Naive thymus-derived CD4-positive, alpha-beta T cell (primary cell): ENCODE data around the gene TMEM87A. TPM values are rescaled to one million over a fixed set of nuclear protein-coding genes. Genes with fewer than 3 reads are reported as not detected.

Experiments used
- ATAC-seq: fragments of 150-1000 bp; cut with Tn5 transposase; 2 replicates; pipeline ENCODE4 v1.10.0; 2021; ENCODE audit warnings: mild to moderate bottlenecking, moderate library complexity
- CTCF ChIA-PET: fragments of 350-600 bp; sonication (Branson Sonifier 250); formaldehyde crosslinking; loops from one replicate; lab custom pipeline; 2021; ENCODE audit warnings: antibody characterized with exemption; lab: Charles Lee
- POLR2A ChIA-PET: fragments of 350-600 bp; sonication (Branson Sonifier 250); formaldehyde crosslinking; loops from one replicate; lab custom pipeline; 2021; ENCODE audit warnings: antibody characterized with exemption, inconsistent platforms; lab: Charles Lee
- DNase-seq, 9 donors: peaks; one replicate each; pipeline versions ENCODE4 v3.0.0 to v3.0.0-alpha.2; 2020 to 2022; ENCODE audit warnings: mixed read lengths in 1 of 9
- H3K27ac ChIP-seq: one replicate; pipeline ENCODE4 v1.7.0; 2013; ENCODE audit warnings: mild to moderate bottlenecking, low read depth, low read length, moderate library complexity
- H3K27me3 ChIP-seq, 2 donors: one replicate each; pipeline ENCODE4 v1.7.0; 2013; ENCODE audit warnings: low read length in 2 of 2, mild to moderate bottlenecking in 2 of 2, moderate library complexity in 2 of 2; ENCODE audit not compliant: control insufficient read depth in 2 of 2, insufficient read depth in 2 of 2
- H3K36me3 ChIP-seq, 3 experiments: 1 replicate in 2 of 3; 2 replicates in 1 of 3; pipeline ENCODE4 v1.7.0; 2013; ENCODE audit warnings: low read length in 3 of 3, mild to moderate bottlenecking in 3 of 3, moderate library complexity in 1 of 3; ENCODE audit not compliant: insufficient read depth in 3 of 3, control insufficient read depth in 2 of 3
- H3K4me1 ChIP-seq, 2 donors: one replicate each; pipeline ENCODE4 v1.7.0; 2013; ENCODE audit warnings: low read length in 2 of 2, mild to moderate bottlenecking in 2 of 2, moderate library complexity in 1 of 2; ENCODE audit not compliant: control insufficient read depth in 2 of 2, insufficient read depth in 2 of 2
- H3K4me3 ChIP-seq: 2 replicates; pipeline ENCODE4 v1.7.0; 2013; ENCODE audit warnings: mild to moderate bottlenecking, low read length
- H3K9me3 ChIP-seq, 3 experiments: 1 replicate in 2 of 3; 2 replicates in 1 of 3; pipeline ENCODE4 v1.7.0; 2013; ENCODE audit warnings: low read length in 3 of 3; ENCODE audit not compliant: control insufficient read depth in 2 of 3
- H3K27ac Mint-ChIP-seq, 9 donors: one replicate each; pipeline ENCODE4 v1.8.0; 2020 to 2022; ENCODE audit warnings: mixed read lengths in 9 of 9, mild to moderate bottlenecking in 8 of 9, moderate library complexity in 5 of 9, inconsistent platforms in 2 of 9
- H3K27me3 Mint-ChIP-seq, 5 donors: one replicate each; pipeline ENCODE4 v1.8.0; 2021 to 2022; ENCODE audit warnings: mixed read lengths in 5 of 5, mild to moderate bottlenecking in 1 of 5
- H3K36me3 Mint-ChIP-seq, 5 donors: one replicate each; pipeline ENCODE4 v1.8.0; 2020 to 2022; ENCODE audit warnings: mixed read lengths in 5 of 5, mild to moderate bottlenecking in 3 of 5, inconsistent platforms in 1 of 5
- H3K4me1 Mint-ChIP-seq, 7 donors: one replicate each; pipeline ENCODE4 v1.8.0; 2020 to 2022; ENCODE audit warnings: mixed read lengths in 7 of 7, mild to moderate bottlenecking in 3 of 7, inconsistent platforms in 1 of 7
- H3K4me3 Mint-ChIP-seq, 10 donors: one replicate each; pipeline ENCODE4 v1.8.0; 2020 to 2022; ENCODE audit warnings: mild to moderate bottlenecking in 10 of 10, mixed read lengths in 10 of 10, moderate library complexity in 6 of 10, inconsistent platforms in 2 of 10
- H3K9me3 Mint-ChIP-seq, 11 donors: one replicate each; pipeline ENCODE4 v1.8.0; 2020 to 2022; ENCODE audit warnings: mixed read lengths in 11 of 11, mild to moderate bottlenecking in 4 of 11, inconsistent platforms in 1 of 11, moderate library complexity in 1 of 11
- intact Hi-C, 2 donors: fragments of 100-400 bp; cut with micrococcal nuclease; formaldehyde crosslinking; loops; one replicate each; pipeline ENCODE4 v1.15.1; 2023
- polyA plus RNA-seq, 2 donors: library from polyadenylated mRNA; unstranded; fragments of 300-500 nt; fragmentation: Illumina TruSeq; gene quantifications; one replicate each; pipeline ENCODE4 v1.2.3, GENCODE V29; 2021
- total RNA-seq, 6 experiments: library from RNA in 5 of 6; stranded (reverse) in 5 of 6; gene quantifications; 1 replicate in 5 of 6; 2 replicates in 1 of 6; pipeline ENCODE4 v1.2.3 and lab custom pipeline; 2021 to 2026

The TMEM87A gene
- total and polyA plus RNA-seq, 7 experiments from 2014 or later, result 41.8 to 61.8 (median 54.3) TPM

DNA sequence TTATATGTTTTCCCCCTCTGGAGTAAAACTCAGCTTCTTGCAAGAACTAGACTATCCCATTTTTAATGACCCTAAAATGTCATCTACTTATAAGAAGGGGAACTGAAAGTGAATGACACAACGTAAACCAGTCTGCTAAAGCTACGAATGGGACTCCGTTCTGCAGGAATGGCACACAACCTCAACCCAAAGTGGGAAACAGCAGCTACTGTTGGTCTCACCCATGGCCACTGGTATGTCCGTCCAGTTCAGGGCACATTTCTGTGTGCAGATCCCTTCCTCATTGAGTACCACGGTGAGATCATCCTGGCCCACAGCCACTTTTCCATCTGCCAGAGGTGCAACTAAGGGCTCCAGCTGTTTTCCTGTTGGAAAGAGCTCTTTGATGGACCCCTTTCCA lies 88.9 kb downstream of the TMEM87A start:
- ChIA-PET POLR2A (interaction anchor here (0.5 to 1.0 kb wide), 2 partner anchors 23 to 74 kb away, joined by 3 to 4 read pairs; no protein-coding TSS in a partner anchor), CTCF (no interaction called here)
- H3K4me1 ChIP-seq, result no peaks in the 10 kb centered on the region
- Mint-ChIP-seq H3K27ac (no peak overlapping the region), H3K9me3 (no peaks in the 10 kb centered on the region), H3K4me3 (no peak overlapping the region), H3K4me1 (peaks cover 0 to 2% (median 0%) of the 10 kb centered on the region in 7 donors), H3K36me3 (peaks cover 20 to 75% (median 41%) of the 10 kb centered on the region in 5 donors), H3K27me3 (no peaks in the 10 kb centered on the region)
- no peaks in the 10 kb centered on the region for H3K9me3 ChIP-seq
- H3K4me3 ChIP-seq, result no peak overlapping the region
- ATAC-seq, result no peak
- H3K36me3 ChIP-seq, result peaks cover 31 to 86% (median 36%) of the 10 kb centered on the region in 3 experiments
- no peaks in the 10 kb centered on the region for H3K27me3 ChIP-seq
- DNase-seq, result no peak
- intact Hi-C loops, result no loop called here
- H3K27ac ChIP-seq, result no peak overlapping the region

DNA sequence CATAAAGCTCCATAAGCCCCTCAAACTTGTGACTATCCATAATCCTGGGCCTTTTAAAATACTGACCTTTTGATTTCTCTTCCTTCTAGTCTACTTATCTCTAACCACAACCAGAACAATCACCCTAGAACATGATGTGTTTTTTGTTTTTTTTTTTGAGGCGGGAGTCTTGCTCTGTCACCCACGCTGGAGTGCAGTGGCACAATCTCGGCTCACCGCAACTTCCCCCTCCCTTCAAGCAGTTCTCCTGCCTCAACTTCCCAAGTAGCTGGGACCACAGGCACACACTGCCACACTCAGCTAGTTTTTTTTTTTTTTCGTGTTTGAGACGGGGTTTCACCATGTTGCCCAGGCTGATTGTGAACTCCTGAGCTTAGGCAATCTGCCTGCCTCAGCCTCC lies 90.3 kb downstream of the TMEM87A start:
- POLR2A ChIA-PET, result no interaction called here
- CTCF ChIA-PET, result interaction anchor here (0.7 kb wide), 1 partner anchor 61 kb away, joined by 3 read pairs; no protein-coding TSS in a partner anchor
- Mint-ChIP-seq H3K27me3 (no peaks in the 10 kb centered on the region), H3K9me3 (no peaks in the 10 kb centered on the region), H3K4me3 (no peak overlapping the region), H3K4me1 (no peaks in the 10 kb centered on the region), H3K27ac (peak overlapping the region in 1 of 9 donors; percentile 49), H3K36me3 (peaks cover 20 to 80% (median 33%) of the 10 kb centered on the region in 5 donors)
- H3K27me3 ChIP-seq, result no peaks in the 10 kb centered on the region
- no peak for ATAC-seq
- H3K4me3 ChIP-seq, result no peak overlapping the region
- no peak overlapping the region for H3K27ac ChIP-seq
- peaks cover 31 to 84% (median 36%) of the 10 kb centered on the region in 3 experiments for H3K36me3 ChIP-seq
- no peak for DNase-seq
- no peaks in the 10 kb centered on the region for H3K9me3 ChIP-seq
- intact Hi-C loops, result no loop called here
- no peaks in the 10 kb centered on the region for H3K4me1 ChIP-seq

DNA sequence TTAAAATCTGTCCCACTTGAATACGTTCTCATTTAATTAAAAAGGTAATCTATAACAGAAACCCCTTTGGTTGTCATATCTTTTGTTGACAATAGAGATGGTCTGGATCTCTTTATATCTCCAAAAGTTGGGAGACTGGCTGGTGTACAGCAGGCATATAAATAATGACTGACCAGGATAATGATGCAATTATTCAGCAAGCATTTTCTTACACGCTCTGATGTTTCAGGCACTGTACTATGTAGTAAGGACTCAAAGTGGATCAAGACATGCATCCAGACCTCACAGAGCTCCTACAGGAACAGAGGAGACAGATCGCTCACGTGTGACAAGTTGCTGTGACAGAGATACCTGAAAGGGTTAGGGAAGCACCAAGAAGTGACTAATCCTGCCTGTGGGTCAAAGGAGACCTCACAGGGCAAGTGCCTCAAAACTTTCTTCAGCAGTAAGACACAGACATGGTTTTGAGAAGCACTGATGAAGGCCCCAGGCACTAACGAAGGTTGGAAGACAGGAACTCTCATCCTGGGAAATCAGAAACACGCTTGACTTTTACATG lies 90.8 kb downstream of the TMEM87A start:
- H3K27me3 ChIP-seq, result no peaks in the 10 kb centered on the region
- no peak for ATAC-seq
- no peaks in the 10 kb centered on the region for H3K4me1 ChIP-seq
- Mint-ChIP-seq H3K4me3 (no peak overlapping the region), H3K36me3 (peaks cover 20 to 77% (median 30%) of the 10 kb centered on the region in 5 donors), H3K27me3 (no peaks in the 10 kb centered on the region), H3K9me3 (no peaks in the 10 kb centered on the region), H3K4me1 (no peaks in the 10 kb centered on the region), H3K27ac (peak overlapping the region in 2 of 9 donors; percentile 34 to 49)
- H3K4me3 ChIP-seq, result no peak overlapping the region
- H3K36me3 ChIP-seq, result peaks cover 26 to 83% (median 36%) of the 10 kb centered on the region in 3 experiments
- CTCF ChIA-PET, result no interaction called here
- no peak for DNase-seq
- POLR2A ChIA-PET, result no interaction called here
- H3K9me3 ChIP-seq, result no peaks in the 10 kb centered on the region
- no peak overlapping the region for H3K27ac ChIP-seq
- intact Hi-C loops, result no loop called here

DNA sequence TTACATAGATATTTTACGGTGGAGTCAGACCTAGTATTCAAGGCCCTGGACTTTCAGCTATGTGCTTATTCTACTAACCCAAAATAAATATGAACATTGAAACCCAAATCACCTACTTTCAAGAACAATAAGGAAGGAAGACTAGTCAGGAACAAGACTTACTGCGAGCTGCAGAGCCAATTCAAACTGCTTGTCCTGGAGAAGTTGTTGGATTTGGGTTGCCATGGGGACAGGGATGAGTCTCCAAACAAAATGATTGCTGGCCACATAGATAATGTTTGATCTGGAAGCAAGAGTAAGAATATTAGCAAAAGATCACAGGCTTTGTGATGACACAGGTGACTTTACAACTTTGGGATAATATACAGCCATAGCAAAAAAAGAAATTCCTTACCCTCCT lies 95.2 kb downstream of the TMEM87A start:
- intact Hi-C loops, result no loop called here
- no peaks in the 10 kb centered on the region for H3K4me1 ChIP-seq
- peaks cover 8 to 64% (median 36%) of the 10 kb centered on the region in 5 donors for H3K36me3 Mint-ChIP-seq
- no peaks in the 10 kb centered on the region for H3K9me3 Mint-ChIP-seq
- H3K27ac Mint-ChIP-seq, result no peak overlapping the region
- no peaks in the 10 kb centered on the region for H3K27me3 Mint-ChIP-seq
- H3K4me1 Mint-ChIP-seq, result no peaks in the 10 kb centered on the region
- CTCF ChIA-PET, result interaction anchor here (0.6 kb wide), 1 partner anchor 8 kb away, joined by 6 read pairs; no protein-coding TSS in a partner anchor
- no peak overlapping the region for H3K4me3 ChIP-seq
- POLR2A ChIA-PET, result no interaction called here
- no peak overlapping the region for H3K27ac ChIP-seq
- no peaks in the 10 kb centered on the region for H3K27me3 ChIP-seq
- H3K4me3 Mint-ChIP-seq, result no peak overlapping the region
- no peaks in the 10 kb centered on the region for H3K9me3 ChIP-seq
- peaks cover 12 to 78% (median 20%) of the 10 kb centered on the region in 3 experiments for H3K36me3 ChIP-seq
- ATAC-seq (no peak), DNase-seq (no peak)

DNA sequence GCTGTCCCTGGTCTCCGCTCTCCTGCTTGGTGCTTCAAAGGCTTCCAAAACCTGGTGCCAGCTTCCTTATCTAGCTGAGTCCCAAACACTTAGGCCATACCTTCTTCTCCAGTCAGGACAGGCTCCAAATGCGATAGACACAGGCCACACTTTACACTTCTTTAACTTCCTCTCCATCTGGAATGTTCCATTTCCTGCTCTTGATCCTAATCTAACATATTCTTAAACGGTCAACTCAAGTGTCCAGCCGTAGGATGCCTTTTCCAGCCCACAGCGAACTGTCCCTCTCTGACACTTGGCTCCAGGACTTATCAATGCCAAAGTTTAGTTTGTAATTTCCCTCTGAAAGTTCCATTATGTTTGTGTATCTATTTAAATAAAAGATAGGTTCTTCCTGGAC lies 97.6 kb downstream of the TMEM87A start:
- CTCF ChIA-PET, result no interaction called here
- peaks cover 5 to 65% (median 45%) of the 10 kb centered on the region in 5 donors for H3K36me3 Mint-ChIP-seq

DNA sequence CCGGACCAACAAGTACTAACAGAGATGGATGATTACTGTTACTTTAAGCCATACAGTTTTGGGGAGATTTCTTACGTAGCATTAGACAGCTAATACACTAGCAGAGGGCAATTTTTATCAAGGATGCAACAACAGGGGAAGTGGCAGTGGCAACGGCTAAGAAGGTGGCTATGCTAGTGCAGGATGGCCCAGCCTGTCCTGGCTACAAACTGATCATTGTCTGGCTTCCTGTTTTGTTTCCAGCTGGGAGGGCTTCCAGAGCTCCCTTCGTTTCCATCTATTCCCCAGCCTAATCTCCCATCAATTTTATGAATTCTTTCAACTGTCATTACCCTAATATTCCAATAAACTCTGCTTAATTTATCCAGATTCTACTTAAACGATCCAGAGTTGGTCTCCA lies 100.8 kb downstream of the TMEM87A start:
- Mint-ChIP-seq H3K4me1 (peaks cover 0 to 16% (median 11%) of the 10 kb centered on the region in 7 donors), H3K36me3 (peaks cover 10 to 57% (median 39%) of the 10 kb centered on the region in 5 donors), H3K4me3 (no peak overlapping the region), H3K9me3 (no peaks in the 10 kb centered on the region), H3K27ac (peak overlapping the region in 7 of 9 donors; percentile 9 to 85 (median 27)), H3K27me3 (no peaks in the 10 kb centered on the region)
- intact Hi-C loops, result no loop called here
- H3K9me3 ChIP-seq, result no peaks in the 10 kb centered on the region
- ChIA-PET POLR2A (interaction anchor here (0.6 kb wide), 1 partner anchor 1281 kb away, joined by 3 read pairs; no protein-coding TSS in a partner anchor), CTCF (no interaction called here)
- H3K36me3 ChIP-seq, result peaks cover 16 to 80% (median 34%) of the 10 kb centered on the region in 3 experiments
- DNase-seq, result no peak
- no peak overlapping the region for H3K4me3 ChIP-seq
- no peak for ATAC-seq
- no peak overlapping the region for H3K27ac ChIP-seq
- H3K4me1 ChIP-seq, result no peaks in the 10 kb centered on the region
- H3K27me3 ChIP-seq, result no peaks in the 10 kb centered on the region

More for the DNA sequence above, 97.6 kb downstream of the TMEM87A start:
- Histone ChIP-seq H3K27me3 (no peaks in the 10 kb centered on the region), H3K9me3 (no peaks in the 10 kb centered on the region), H3K27ac (no peak overlapping the region), H3K4me3 (no peak overlapping the region), H3K4me1 (no peaks in the 10 kb centered on the region), H3K36me3 (peaks cover 16 to 84% (median 29%) of the 10 kb centered on the region in 3 experiments)
- Mint-ChIP-seq H3K27ac (no peak overlapping the region), H3K4me3 (no peak overlapping the region), H3K27me3 (no peaks in the 10 kb centered on the region), H3K9me3 (no peaks in the 10 kb centered on the region), H3K4me1 (peaks cover 0 to 16% (median 11%) of the 10 kb centered on the region in 7 donors)
- DNase-seq (no peak), ATAC-seq (no peak)
- POLR2A ChIA-PET, result no interaction called here
- intact Hi-C loops, result no loop called here
